NB4 (cell line): ENCODE data around the gene PPP4C.

Experiments used
- CTCF ChIP-seq: IDR thresholded peaks from one replicate; pipeline ENCODE4 v1.5.1; 2012; ENCODE audit warnings: low read depth, low read length
- POLR2A ChIP-seq: IDR thresholded peaks from 2 replicates; pipeline ENCODE4 v1.6.1; 2011; ENCODE audit warnings: mild to moderate bottlenecking; ENCODE audit not compliant: insufficient read length; ENCODE audit errors: extremely low read depth

- no peak for TF ChIP-seq CTCF
- no peak for TF ChIP-seq POLR2A
Observed at GRCh38 chr16:30060346-30060745, 15.4 kb upstream of the PPP4C start.
